ENCODE results near the gene SYCP1. TPM values are rescaled to one million over a fixed set of nuclear protein-coding genes. Genes with fewer than 3 reads are reported as not detected.
"Not testable (repeated sequence)": the region's sequence is repeated elsewhere in the genome, so short reads cannot be mapped to it uniquely, and the experiment has no call there.

Gene SYCP1
- total RNA-seq, 1 donor from 2014 or later = not detected

- DNase-seq (ENCODE audit: low spot score) = no peak
- H3K27ac Mint-ChIP-seq (ENCODE audit: unreplicated experiment) = no peak overlapping the region
- no peaks in the 10 kb centered on the region for H3K9me3 Mint-ChIP-seq (ENCODE audit: unreplicated experiment)
- H3K4me3 Mint-ChIP-seq (ENCODE audit: unreplicated experiment) = no peak overlapping the region
- H3K4me1 Mint-ChIP-seq (ENCODE audit: unreplicated experiment) = peaks cover 7% of the 10 kb centered on the region
- no peaks in the 10 kb centered on the region for H3K27me3 Mint-ChIP-seq (ENCODE audit: unreplicated experiment)
- H3K36me3 Mint-ChIP-seq (ENCODE audit: low read depth, unreplicated experiment) = no peaks in the 10 kb centered on the region
- TF ChIP-seq CTCF (IDR thresholded peaks at IDR 0.05; ENCODE audit: unreplicated experiment) = no peak
These were observed 47.2 kb downstream of the SYCP1 start for GRCh38 chr1:114901814-114902213.

GRCh38 chr1:114902343-114902742 lies 47.7 kb downstream of the SYCP1 start:
- H3K27ac Mint-ChIP-seq (ENCODE audit: unreplicated experiment) = no peak overlapping the region
- no peak overlapping the region for H3K4me3 Mint-ChIP-seq (ENCODE audit: unreplicated experiment)
- no peak for DNase-seq (ENCODE audit: low spot score)
- H3K4me1 Mint-ChIP-seq (ENCODE audit: unreplicated experiment) = peaks cover 7% of the 10 kb centered on the region
- peaks cover 2% of the 10 kb centered on the region for H3K27me3 Mint-ChIP-seq (ENCODE audit: unreplicated experiment)
- H3K36me3 Mint-ChIP-seq (ENCODE audit: low read depth, unreplicated experiment) = no peaks in the 10 kb centered on the region
- no peak for TF ChIP-seq CTCF (IDR thresholded peaks at IDR 0.05; ENCODE audit: unreplicated experiment)
- H3K9me3 Mint-ChIP-seq (ENCODE audit: unreplicated experiment) = no peaks in the 10 kb centered on the region

GRCh38 chr1:114903480-114903879 lies 48.8 kb downstream of the SYCP1 start:
- Mint-ChIP-seq H3K36me3 (ENCODE audit: low read depth, unreplicated experiment) (no peaks in the 10 kb centered on the region), H3K27me3 (ENCODE audit: unreplicated experiment) (peaks cover 2% of the 10 kb centered on the region), H3K4me3 (ENCODE audit: unreplicated experiment) (no peak overlapping the region), H3K27ac (ENCODE audit: unreplicated experiment) (no peak overlapping the region), H3K9me3 (ENCODE audit: unreplicated experiment) (no peaks in the 10 kb centered on the region), H3K4me1 (ENCODE audit: unreplicated experiment) (peaks cover 7% of the 10 kb centered on the region)
- TF ChIP-seq CTCF (IDR thresholded peaks at IDR 0.05; ENCODE audit: unreplicated experiment) = no peak
- no peak for DNase-seq (ENCODE audit: low spot score)

GRCh38 chr1:114915720-114916119 lies 61.1 kb downstream of the SYCP1 start:
- H3K36me3 Mint-ChIP-seq (ENCODE audit: low read depth, unreplicated experiment); DNase-seq (ENCODE audit: low spot score); H3K9me3 Mint-ChIP-seq (ENCODE audit: unreplicated experiment); H3K4me1 Mint-ChIP-seq (ENCODE audit: unreplicated experiment); H3K27ac Mint-ChIP-seq (ENCODE audit: unreplicated experiment); H3K4me3 Mint-ChIP-seq (ENCODE audit: unreplicated experiment); H3K27me3 Mint-ChIP-seq (ENCODE audit: unreplicated experiment): not testable (repeated sequence)

GRCh38 chr1:114926607-114927006 lies 71.9 kb downstream of the SYCP1 start:
- Mint-ChIP-seq H3K36me3 (ENCODE audit: low read depth, unreplicated experiment) (no peaks in the 10 kb centered on the region), H3K27me3 (ENCODE audit: unreplicated experiment) (no peaks in the 10 kb centered on the region), H3K9me3 (ENCODE audit: unreplicated experiment) (no peaks in the 10 kb centered on the region), H3K4me1 (ENCODE audit: unreplicated experiment) (no peaks in the 10 kb centered on the region), H3K4me3 (ENCODE audit: unreplicated experiment) (no peak overlapping the region), H3K27ac (ENCODE audit: unreplicated experiment) (no peak overlapping the region)
- TF ChIP-seq CTCF (IDR thresholded peaks at IDR 0.05; ENCODE audit: unreplicated experiment) = no peak
- no peak for DNase-seq (ENCODE audit: low spot score)

GRCh38 chr1:114927401-114927800 lies 72.7 kb downstream of the SYCP1 start:
- TF ChIP-seq CTCF (IDR thresholded peaks at IDR 0.05; ENCODE audit: unreplicated experiment) = no peak
- no peaks in the 10 kb centered on the region for H3K36me3 Mint-ChIP-seq (ENCODE audit: low read depth, unreplicated experiment)
- peaks cover 3% of the 10 kb centered on the region for H3K9me3 Mint-ChIP-seq (ENCODE audit: unreplicated experiment)
- no peak overlapping the region for H3K27ac Mint-ChIP-seq (ENCODE audit: unreplicated experiment)
- DNase-seq (ENCODE audit: low spot score) = no peak
- no peaks in the 10 kb centered on the region for H3K4me1 Mint-ChIP-seq (ENCODE audit: unreplicated experiment)
- no peaks in the 10 kb centered on the region for H3K27me3 Mint-ChIP-seq (ENCODE audit: unreplicated experiment)
- no peak overlapping the region for H3K4me3 Mint-ChIP-seq (ENCODE audit: unreplicated experiment)
